Brain microvascular endothelial cell (primary cell): ENCODE measurements around the gene SOAT2.

Experiments
- DNase-seq: peaks from one replicate; pipeline ENCODE4 v3.0.0-alpha.2; 2020
- H3K27ac ChIP-seq: fragments of 250-450 bp; sonication (Bioruptor Pico); 2 replicates; pipeline ENCODE4 v1.5.1; 2020; ENCODE audit warnings: mild to moderate bottlenecking, moderate library complexity
- H3K27me3 ChIP-seq: fragments of 250-450 bp; sonication (Bioruptor Pico); replicated peaks from 2 replicates; pipeline ENCODE4 v1.5.1; 2020; ENCODE audit warnings: mild to moderate bottlenecking
- H3K36me3 ChIP-seq: fragments of 250-450 bp; sonication (Bioruptor Pico); replicated peaks from 2 replicates; pipeline ENCODE4 v1.5.1; 2020; ENCODE audit warnings: mild to moderate bottlenecking
- H3K4me3 ChIP-seq: 2 replicates; pipeline ENCODE4 v1.5.1; 2011; ENCODE audit warnings: low read depth, mild to moderate bottlenecking, control low read depth, low read length, moderate library complexity
- in situ Hi-C: cut with HindIII; loops from 2 replicates; pipeline ENCODE4 v1.10.0; 2017; ENCODE audit warnings: low sequenced_read_pairs, low pct_ligation_motif_present
- TF ChIP-seq, protein P1 (sequence below): IDR thresholded peaks from 2 replicates; pipeline ENCODE4 v1.5.1; 2011; ENCODE audit warnings: low read depth, mild to moderate bottlenecking, moderate library complexity, low read length, control low read depth, inconsistent platforms; ENCODE audit errors: missing control alignments

Gene SOAT2

GRCh38 chr12:53077030-53077429 is 26.3 kb upstream of the SOAT2 start:
- in situ Hi-C loops: no loop called here
- peaks cover 25% of the 10 kb centered on the region for H3K36me3 ChIP-seq

GRCh38 chr12:53078425-53079225 is 24.7 kb upstream of the SOAT2 start:
- in situ Hi-C loops: no loop called here
- TF ChIP-seq, protein P1, sequence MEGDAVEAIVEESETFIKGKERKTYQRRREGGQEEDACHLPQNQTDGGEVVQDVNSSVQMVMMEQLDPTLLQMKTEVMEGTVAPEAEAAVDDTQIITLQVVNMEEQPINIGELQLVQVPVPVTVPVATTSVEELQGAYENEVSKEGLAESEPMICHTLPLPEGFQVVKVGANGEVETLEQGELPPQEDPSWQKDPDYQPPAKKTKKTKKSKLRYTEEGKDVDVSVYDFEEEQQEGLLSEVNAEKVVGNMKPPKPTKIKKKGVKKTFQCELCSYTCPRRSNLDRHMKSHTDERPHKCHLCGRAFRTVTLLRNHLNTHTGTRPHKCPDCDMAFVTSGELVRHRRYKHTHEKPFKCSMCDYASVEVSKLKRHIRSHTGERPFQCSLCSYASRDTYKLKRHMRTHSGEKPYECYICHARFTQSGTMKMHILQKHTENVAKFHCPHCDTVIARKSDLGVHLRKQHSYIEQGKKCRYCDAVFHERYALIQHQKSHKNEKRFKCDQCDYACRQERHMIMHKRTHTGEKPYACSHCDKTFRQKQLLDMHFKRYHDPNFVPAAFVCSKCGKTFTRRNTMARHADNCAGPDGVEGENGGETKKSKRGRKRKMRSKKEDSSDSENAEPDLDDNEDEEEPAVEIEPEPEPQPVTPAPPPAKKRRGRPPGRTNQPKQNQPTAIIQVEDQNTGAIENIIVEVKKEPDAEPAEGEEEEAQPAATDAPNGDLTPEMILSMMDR: no peak
- Histone ChIP-seq H3K36me3 (peaks cover 22% of the 10 kb centered on the region), H3K4me3 (peak overlapping the region; percentile 70), H3K27ac (peak overlapping the region; percentile 97), H3K27me3 (no peaks in the 10 kb centered on the region)
- DNase-seq: no peak

More at GRCh38 chr12:53077030-53077429, 26.3 kb upstream of the SOAT2 start:
- Histone ChIP-seq H3K27me3 (no peaks in the 10 kb centered on the region), H3K27ac (no peak overlapping the region), H3K4me3 (no peak overlapping the region)
- TF ChIP-seq, protein P1: no peak
- DNase-seq: no peak

DNA sequence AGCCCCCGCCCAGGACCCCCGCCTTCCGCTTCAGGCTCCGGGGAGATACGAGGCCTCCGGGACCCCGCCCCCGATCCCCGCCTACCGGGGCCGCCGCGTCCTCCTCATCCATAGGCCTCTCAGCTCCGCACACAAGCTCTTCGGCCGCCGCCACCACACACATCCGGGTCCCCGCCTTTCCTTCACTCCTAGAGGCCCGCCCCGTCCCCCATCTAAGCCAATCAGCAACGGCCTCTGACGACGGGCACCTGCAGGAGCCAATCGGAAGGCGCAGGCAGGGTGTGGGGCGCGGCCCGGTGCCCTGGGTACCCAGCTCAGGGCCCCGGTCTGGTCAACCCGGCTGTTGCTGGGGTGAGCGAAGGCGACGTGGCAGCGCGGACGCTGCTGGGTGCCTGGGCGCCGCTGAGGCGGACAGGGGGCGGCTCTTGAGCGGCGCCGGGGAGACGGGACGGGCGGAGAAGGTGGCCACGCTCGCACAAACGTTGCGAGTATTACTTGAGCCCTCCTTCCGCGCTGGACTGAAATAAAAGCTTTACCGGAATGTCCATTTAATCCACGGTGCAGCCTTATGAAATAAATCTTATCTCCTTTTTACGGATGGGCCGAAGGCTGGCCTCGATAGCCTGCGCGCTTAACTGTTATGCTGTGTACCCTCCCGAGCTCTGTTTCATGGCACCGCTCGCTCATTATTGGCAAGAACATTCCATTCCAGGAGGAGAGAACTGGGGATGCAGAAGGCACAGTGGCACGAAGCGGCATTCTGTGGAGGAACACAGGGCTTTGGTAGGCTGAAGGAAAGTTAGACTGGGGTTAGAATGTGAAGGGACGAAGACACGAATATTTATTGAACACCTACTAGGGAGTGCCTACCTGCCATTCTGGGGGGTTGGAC is 23.8 kb upstream of the SOAT2 start, which contains the start of gene SPRYD3:
TSS of gene SPRYD3 (minus strand) at position 165 of the 892 bp plus-strand sequence. CDS start at position 108, 57 bp downstream.
- Histone ChIP-seq H3K36me3 (peaks cover 16% of the 10 kb centered on the region), H3K27ac (peak within 1 kb of the TSS; percentile 97), H3K4me3 (peak within 1 kb of the TSS; percentile 70), H3K27me3 (no peaks in the 10 kb centered on the region)
- in situ Hi-C loops: no loop called here
- TF ChIP-seq, protein P1: no peak
- DNase-seq: peak; percentile 96

DNA sequence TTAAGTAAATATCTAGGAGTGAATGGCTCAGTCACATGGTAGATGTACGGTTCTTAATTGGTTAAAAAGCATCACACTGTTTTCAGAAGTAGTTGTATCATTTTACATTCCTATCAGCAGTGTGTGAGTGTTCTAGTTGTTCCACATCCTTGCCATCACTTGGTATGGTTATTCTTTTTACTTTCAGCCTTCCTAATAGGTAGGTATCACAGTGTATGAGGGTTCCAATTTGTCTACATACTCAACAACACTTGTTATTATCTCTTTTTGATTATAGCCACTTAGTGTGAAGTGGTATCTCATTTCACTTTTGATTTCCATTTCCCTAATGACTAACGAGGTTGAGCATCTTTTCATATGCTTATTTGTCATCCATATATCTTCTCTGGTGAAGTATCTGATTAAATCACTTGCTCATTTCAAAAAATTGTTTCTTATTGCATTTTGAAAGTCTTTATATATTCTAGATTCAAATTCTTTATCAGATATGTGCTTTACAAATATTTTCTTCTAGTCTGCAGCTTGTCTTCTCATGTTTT is 20.6 kb upstream of the SOAT2 start:
- DNase-seq: no peak
- no peaks in the 10 kb centered on the region for H3K27me3 ChIP-seq
- H3K36me3 ChIP-seq: no peaks in the 10 kb centered on the region
- no peak overlapping the region for H3K4me3 ChIP-seq
- in situ Hi-C loops: no loop called here
- TF ChIP-seq, protein P1: no peak
- H3K27ac ChIP-seq: no peak overlapping the region

- H3K36me3 ChIP-seq: no peaks in the 10 kb centered on the region
- H3K4me3 ChIP-seq: no peak overlapping the region
- TF ChIP-seq, protein P1: no peak
- H3K27me3 ChIP-seq: no peaks in the 10 kb centered on the region
- in situ Hi-C loops: no loop called here
- no peak overlapping the region for H3K27ac ChIP-seq
- no peak for DNase-seq
Measured at GRCh38 chr12:53086361-53086760, 16.9 kb upstream of the SOAT2 start.
